HG03064 (cell line): ENCODE results near the gene CAPS.
"Not testable (repeated sequence)": the region's sequence is repeated elsewhere in the genome, so short reads cannot be mapped to it uniquely, and the experiment has no call there.

Experiments used
- ATAC-seq: cut with Tn5 transposase; IDR thresholded peaks from one replicate; pipeline ENCODE4 v1.9.1; 2021; ENCODE audit warnings: low read depth; ENCODE audit not compliant: unreplicated experiment

Gene CAPS

DNA sequence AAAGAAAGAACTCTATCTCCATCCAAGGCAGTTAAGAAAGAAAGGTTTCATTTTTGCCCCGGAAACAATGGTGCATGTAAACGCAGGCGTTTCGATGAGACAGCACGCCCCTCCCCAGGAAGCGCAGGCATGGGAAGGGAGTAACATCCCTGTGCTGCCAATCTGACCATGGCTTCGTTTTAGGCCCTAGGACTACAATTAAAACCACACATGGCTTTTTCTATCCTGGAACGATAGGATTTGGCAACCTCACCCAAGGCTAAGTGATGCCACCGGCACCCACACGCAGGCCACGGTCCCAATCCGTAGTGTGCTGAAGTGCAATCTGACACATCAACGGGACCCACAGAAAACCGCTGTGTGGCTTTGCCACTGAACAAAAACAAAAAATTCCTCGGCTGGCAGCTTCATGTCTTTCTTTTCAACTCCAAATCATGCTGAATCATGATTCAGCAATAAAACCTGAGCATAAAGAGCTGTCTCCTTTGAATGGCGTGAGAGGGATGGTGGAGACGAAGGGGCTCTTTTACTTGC lies 39.7 kb downstream of the CAPS start:
- no peak for ATAC-seq

DNA sequence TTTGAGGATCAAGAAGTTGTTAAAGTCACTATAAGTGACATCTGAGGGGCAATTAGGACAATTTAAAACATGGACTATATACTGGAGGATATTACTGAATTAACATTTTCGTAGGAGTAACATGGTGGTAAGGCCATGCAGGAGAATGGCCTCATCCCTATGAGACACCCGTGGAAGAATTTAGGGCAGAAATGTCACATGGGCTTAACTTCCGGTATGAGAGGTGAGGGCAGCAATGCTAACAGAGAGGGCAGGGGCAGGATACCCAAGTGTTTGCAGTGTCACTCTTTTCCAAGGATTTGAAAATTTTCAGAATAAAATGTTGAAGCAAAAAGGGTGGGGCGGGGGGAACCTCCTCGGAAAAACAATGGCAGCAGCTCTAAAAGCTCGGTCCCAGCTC lies 40.2 kb downstream of the CAPS start:
- ATAC-seq: no peak

- no peak for ATAC-seq
These were observed 41.5 kb downstream of the CAPS start for GRCh38 chr19:5955636-5955935.

GRCh38 chr19:5956323-5956722 lies 42.3 kb downstream of the CAPS start:
- no peak for ATAC-seq

GRCh38 chr19:5956728-5957127 lies 42.7 kb downstream of the CAPS start:
- ATAC-seq: no peak

DNA sequence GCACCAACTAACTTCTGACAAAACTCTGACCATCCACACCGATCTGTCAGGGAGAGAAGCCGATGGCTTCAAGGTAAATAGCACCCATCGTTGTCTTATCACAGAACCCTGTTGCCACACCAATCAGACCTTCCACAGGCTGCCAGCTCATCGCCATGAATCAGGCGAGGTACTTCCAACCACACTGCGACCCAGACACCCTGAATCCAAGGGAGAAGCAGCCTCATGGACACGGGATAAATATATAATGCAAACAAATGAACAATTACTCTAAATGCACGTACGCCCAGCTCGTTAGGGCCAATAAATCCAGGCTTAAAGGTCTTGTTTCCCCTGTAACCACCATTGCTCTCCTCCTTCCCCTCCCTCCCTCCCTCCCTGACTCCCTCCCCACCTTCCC lies 43.1 kb downstream of the CAPS start:
- no peak for ATAC-seq

DNA sequence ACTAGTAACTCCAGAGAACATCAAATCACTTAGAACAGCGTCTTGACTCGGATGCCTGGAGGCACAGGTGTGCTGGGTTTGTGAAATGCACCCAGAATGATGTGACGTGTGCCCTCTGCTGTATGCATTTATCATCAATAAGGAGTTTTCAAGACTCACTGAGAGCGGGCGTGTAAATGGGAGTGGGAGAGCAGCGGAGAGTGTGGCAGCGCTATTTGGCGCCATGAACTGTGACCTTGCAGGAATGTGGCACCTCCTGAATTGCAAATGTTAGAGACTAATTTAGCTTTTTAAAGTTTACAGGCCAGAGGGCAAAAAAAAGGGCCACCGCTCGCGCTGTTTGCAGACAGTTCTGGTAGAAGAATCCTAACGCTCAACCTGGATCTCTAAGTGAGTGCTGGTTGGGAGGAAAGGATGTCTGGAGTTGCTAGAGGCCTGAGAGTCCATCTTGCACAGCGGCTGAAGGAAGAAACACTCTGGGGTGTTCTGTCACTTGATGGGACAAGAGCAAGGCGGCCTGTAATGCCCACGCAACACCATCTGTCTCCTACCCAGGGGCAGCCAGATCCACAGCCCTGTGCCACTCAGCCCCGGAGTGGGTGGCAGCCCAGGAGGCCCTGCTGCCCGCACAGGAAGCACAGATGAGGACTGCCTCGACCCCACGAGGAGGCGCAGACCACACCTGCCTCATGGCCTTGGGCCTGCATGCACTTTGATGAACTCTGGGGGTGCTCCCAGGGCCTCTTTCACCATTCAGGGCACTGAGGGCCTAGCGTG lies 44.2 kb downstream of the CAPS start:
- ATAC-seq: no peak

- no peak for ATAC-seq
These were observed 44.7 kb downstream of the CAPS start for GRCh38 chr19:5958851-5959122.

DNA sequence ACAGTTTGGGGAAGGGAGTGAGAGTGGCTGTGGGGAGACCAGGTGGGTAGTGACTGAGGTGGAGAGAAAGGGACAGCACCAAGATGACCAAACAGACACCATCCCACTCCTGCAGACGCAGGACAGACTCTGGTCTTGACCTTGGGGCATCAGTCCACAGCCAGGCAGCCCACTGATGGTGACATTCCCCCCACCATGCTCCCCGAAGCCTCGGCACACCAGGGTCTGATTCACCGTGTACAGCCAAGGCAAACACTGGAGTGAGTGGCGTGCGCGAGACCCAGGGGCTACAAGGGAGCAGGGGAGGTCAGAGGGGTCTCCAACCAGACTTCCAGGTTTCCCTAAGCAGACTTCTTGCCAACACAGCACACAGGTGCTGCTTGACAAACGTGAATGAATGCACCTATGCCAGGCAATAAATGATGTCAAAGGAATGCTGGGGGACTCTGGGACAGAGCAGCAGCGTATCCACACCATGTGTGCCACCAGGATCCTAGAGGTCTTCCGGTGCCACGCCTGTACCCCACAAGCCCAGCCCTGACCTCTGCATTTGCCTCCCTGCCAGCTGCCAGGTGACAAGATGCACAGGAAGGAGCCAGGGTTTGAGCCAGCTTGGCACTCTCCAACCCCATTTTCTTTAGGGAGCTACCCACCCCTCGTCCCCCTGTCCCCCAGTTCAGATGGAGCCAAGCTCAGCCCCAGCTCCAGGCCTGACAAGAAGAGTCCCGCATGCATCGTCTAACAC lies 45.4 kb downstream of the CAPS start:
- no peak for ATAC-seq

DNA sequence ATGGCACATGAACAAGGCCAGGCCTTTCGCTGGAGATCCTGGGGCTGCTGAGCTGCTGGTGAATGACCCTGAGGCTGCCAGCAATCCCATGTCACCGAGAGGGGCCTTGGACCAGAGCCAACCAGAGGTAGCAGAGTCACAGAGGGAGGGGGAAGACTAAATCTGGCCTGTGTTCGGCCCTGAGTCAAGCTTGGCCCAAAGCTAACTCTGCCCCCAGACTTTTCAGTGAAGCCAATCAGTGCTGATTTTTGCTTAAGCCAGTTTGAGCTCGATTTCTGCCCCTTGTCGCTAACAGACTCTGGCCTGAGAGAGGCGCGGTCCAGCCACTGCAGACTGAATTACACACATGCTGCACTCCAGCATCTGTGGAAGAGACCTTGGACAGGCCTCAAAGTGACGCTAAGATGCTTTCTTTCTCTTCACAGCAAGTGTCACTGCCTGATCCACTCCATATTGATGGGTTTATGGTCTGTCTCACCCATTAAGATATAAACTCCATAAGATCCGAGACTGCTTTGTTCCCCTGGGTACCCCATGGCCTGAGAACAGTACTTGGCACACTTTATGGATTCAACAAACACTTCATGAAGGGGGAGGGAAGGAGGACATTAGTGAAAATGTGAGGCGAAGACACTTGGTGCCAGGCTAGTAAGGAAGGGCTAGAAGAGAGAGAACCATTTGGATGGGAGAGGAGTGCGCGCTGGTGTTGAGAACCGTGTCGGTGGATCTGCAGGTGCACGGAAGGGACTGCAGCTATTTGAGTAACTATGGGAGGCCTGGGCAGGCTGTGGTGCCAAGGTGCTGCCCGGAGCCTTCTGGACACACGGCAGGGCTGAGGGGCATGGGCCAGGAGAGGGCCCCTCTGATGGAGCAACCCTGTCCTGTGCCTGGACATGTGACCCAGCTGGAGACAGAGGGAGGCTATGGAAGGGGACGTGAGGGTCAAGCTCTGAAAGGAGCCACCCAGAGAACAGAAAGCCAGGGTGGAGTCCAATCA lies 46.2 kb downstream of the CAPS start:
- no peak for ATAC-seq

DNA sequence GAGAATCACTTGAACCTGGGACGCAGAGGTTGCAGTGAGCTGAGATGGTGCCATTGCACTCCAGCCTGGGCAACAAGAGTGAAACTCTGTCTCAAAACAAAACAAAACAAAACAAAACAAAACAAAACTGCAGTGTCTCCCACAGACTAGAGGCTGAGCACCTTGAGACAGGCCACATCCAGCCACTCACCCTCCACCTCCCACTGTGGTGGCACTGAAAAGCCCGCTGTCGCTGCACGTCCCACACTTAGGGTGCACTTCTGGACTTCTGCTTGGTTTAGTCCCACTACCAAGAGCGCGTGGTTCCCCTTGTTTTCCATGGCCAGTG lies 47.6 kb downstream of the CAPS start:
- not testable (repeated sequence) for ATAC-seq

DNA sequence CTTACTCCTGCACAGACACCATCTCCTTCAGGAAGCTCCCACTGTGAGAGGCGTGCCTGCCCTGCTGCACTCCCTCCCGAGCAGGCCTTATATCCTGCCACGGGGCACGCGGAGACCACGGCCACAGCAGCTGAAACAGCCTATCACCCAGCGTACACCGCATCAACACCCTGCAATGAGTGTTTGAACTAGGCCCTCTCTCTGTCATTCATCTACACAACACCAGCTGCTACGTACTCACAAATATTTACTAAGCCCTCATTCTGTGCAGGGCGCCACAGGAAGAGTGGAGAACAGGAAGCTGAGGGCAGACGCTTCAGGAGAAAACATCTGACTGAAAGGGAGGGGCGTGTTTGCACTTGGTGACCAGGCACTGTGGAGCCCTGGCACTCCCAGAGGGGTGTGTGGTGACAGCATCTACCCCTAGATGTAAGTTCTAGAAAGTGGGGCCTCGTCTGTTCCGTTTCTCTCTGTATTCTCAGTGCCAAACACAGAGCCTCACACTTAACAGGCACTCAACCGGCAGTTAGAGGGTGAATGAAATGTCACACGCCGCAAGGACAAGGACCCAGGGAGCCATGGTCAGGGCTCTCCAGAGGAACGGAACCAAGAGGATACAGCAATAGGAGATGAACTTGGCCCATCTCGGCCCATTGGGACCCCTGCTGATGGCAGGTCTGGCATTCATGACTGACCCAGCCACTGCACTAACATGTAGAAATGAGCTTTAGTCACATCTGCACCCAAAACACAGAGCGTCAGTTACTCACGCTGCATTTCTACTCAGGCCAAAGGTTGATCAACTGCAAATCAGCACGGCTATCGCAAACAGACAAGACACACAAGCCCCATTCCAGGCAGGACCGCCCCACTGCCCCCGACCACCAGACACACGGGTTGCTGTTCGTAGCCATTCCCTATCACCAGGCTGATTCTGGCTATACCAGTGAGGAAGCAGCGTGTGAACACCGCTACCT lies 48.2 kb downstream of the CAPS start:
- ATAC-seq: no peak

DNA sequence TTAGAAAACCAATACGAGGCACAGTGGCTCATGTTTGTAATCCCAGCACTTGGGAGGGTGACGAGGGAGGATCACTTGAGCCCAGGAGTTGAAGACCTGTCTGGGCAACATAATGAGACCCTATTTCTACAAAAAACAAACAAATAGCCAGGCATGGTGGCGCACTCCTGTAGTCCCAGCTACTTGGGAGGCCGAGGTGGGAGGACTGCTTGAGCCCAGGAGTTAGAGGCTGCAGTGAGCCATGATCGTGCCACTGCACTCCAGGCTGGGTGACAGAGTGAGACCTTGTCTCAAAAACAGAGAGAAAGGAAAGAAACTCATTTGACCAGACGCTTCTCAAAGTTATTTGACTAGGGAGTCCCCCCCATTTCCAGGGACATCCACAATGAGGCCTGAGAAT lies 49.2 kb downstream of the CAPS start:
- not testable (repeated sequence) for ATAC-seq

GRCh38 chr19:5963855-5964254 lies 49.8 kb downstream of the CAPS start:
- ATAC-seq: no peak

- no peak for ATAC-seq
These were observed 50.9 kb downstream of the CAPS start for GRCh38 chr19:5964816-5965565.
